Fibroblast of lung (primary cell): ENCODE data around the gene INTS12.
"Not testable (repeated sequence)": the region's sequence is repeated elsewhere in the genome, so short reads cannot be mapped to it uniquely, and the experiment has no call there.

ENCODE experiments used
- CTCF ChIP-seq, 2 donors: IDR thresholded peaks in 1 of 2; conservative IDR thresholded peaks in 1 of 2; 1 replicate in 1 of 2; 2 replicates in 1 of 2; pipeline ENCODE4 v1.5.1; 2011 to 2012; ENCODE audit warnings: low read length in 2 of 2, control low read depth in 1 of 2, inconsistent platforms in 1 of 2, low read depth in 1 of 2, mild to moderate bottlenecking in 1 of 2
- EZH2 ChIP-seq: IDR thresholded peaks from 2 replicates; pipeline ENCODE4 v1.5.1; 2012; ENCODE audit warnings: low read length, control low read depth, mild to moderate bottlenecking; ENCODE audit errors: missing control alignments

- not testable (repeated sequence) for TF ChIP-seq CTCF (conservative IDR thresholded peaks at IDR 0.05 in 1 of 2, IDR thresholded peaks at IDR 0.05 in 1 of 2; ENCODE audit: low read depth in 1 of 2, low read length in 2 of 2); EZH2
Observed at GRCh38 chr4:105694812-105695211, 13.7 kb downstream of the INTS12 start.
